ENCODE measurements around the gene ACSL5. TPM values are rescaled to one million over a fixed set of nuclear protein-coding genes. Genes with fewer than 3 reads are reported as not detected.
A peak's percentile ranks its signal among the peaks of the same experiment; 100 is the strongest.

ACSL5 gene
- total and polyA plus RNA-seq, 10 of the 15 experiments (the other 5 are each of a cell fraction or from before 2014, with no cell fraction given): 22.3 to 57.0 (median 46.4) TPM

DNA sequence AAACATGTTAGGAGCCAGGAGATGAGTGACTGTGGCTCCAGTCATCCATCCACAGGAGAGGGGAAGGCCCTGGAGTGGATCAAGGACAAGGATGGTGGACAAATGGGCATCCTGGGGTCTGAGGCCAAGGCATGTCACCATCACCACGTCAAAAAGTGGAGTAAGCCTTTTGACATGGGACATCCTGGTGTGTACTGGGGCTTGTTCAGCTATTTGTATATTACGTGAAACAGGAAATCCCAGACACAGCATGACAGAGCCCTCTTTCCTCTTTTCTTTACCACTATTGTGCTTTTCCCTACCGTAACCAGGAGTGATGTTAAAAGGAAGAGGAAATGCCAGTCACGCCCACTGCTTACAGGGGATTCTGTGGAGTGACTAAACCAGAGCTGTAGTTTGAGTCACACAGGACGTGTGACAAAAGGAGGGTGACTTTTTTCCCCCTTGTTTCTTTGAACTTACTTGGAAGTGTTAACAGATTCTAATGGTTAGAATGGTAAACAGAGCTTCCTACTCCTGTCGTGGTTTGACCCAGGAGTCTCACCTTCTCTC is 15.4 kb downstream of the ACSL5 start (continued):
- TF ChIP-seq MTA2 (IDR thresholded peaks at IDR 0.05; ENCODE audit: low read depth) (peak; percentile 54; the same call in 1 of the 2 replicates), RUNX3 (IDR thresholded peaks at IDR 0.05; ENCODE audit: low read length) (peak; percentile 35), CREM (IDR thresholded peaks at IDR 0.05; ENCODE audit: low read depth) (peak; percentile 42; the same call in 1 of the 2 replicates), ATF7 (IDR thresholded peaks at IDR 0.05; ENCODE audit: low read depth) (no peak), CEBPZ (IDR thresholded peaks at IDR 0.05; ENCODE audit: low read depth, low read length) (no peak), IKZF1 (conservative IDR thresholded peaks at IDR 0.05) (peak; percentile 91), MYC (IDR thresholded peaks at IDR 0.05; ENCODE audit: insufficient read depth, insufficient read length, insufficient replicate concordance, low read length, severe bottlenecking) (no peak), ETV6 (conservative IDR thresholded peaks at IDR 0.05 in 1 of 2, IDR thresholded peaks at IDR 0.05 in 1 of 2; ENCODE audit: borderline replicate concordance in 1 of 2, low read depth in 1 of 2) (peak in 1 of 2 experiments; percentile 89; a peak in 2 of 4 replicates), WRNIP1 (IDR thresholded peaks at IDR 0.05; ENCODE audit: borderline replicate concordance, low read depth, low read length) (no peak), PML (IDR thresholded peaks at IDR 0.05; ENCODE audit: low read length) (no peak)
- TF ChIP-seq, protein P1, sequence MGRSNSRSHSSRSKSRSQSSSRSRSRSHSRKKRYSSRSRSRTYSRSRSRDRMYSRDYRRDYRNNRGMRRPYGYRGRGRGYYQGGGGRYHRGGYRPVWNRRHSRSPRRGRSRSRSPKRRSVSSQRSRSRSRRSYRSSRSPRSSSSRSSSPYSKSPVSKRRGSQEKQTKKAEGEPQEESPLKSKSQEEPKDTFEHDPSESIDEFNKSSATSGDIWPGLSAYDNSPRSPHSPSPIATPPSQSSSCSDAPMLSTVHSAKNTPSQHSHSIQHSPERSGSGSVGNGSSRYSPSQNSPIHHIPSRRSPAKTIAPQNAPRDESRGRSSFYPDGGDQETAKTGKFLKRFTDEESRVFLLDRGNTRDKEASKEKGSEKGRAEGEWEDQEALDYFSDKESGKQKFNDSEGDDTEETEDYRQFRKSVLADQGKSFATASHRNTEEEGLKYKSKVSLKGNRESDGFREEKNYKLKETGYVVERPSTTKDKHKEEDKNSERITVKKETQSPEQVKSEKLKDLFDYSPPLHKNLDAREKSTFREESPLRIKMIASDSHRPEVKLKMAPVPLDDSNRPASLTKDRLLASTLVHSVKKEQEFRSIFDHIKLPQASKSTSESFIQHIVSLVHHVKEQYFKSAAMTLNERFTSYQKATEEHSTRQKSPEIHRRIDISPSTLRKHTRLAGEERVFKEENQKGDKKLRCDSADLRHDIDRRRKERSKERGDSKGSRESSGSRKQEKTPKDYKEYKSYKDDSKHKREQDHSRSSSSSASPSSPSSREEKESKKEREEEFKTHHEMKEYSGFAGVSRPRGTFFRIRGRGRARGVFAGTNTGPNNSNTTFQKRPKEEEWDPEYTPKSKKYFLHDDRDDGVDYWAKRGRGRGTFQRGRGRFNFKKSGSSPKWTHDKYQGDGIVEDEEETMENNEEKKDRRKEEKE (IDR thresholded peaks at IDR 0.05): no peak

All from GM12878 (cell line).